Neural cell (in vitro differentiated cells): ENCODE results near the gene NFX1.

ENCODE experiments used
- MXI1 ChIP-seq: fragments of 450-650 bp; conservative IDR thresholded peaks from 2 replicates; pipeline ENCODE4 v1.6.1; 2014; ENCODE audit warnings: antibody characterized with exemption, mild to moderate bottlenecking; ENCODE audit not compliant: poor library complexity, severe bottlenecking
- TF ChIP-seq, protein P1 (sequence below): fragments of 450-650 bp; IDR thresholded peaks from 2 replicates; pipeline ENCODE4 v1.5.1; 2014; ENCODE audit warnings: antibody characterized with exemption, mild to moderate bottlenecking, moderate library complexity; ENCODE audit not compliant: poor library complexity, severe bottlenecking

DNA sequence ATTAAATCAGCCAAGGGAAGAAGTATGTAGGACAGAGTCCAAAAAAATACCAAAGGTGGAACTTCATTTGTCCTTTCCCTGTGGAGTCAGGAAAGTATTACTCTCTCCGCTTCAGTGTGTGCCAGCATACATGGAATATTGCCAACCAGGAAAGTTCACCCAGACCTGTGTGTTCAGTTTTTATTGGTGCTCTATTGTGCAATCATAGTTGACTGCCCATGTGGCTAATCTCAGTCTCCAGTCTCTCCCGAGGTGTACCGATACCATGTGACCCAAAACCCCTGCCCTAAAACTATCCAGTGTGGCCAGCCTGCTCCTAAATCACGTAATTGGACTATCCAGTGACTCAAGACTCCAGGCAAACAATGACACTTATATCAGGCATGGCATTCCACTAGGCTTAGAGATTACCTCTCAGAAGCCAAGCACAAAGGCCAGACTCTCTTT is 38.8 kb downstream of the NFX1 start:
- TF ChIP-seq MXI1 = no peak
- TF ChIP-seq, protein P1, sequence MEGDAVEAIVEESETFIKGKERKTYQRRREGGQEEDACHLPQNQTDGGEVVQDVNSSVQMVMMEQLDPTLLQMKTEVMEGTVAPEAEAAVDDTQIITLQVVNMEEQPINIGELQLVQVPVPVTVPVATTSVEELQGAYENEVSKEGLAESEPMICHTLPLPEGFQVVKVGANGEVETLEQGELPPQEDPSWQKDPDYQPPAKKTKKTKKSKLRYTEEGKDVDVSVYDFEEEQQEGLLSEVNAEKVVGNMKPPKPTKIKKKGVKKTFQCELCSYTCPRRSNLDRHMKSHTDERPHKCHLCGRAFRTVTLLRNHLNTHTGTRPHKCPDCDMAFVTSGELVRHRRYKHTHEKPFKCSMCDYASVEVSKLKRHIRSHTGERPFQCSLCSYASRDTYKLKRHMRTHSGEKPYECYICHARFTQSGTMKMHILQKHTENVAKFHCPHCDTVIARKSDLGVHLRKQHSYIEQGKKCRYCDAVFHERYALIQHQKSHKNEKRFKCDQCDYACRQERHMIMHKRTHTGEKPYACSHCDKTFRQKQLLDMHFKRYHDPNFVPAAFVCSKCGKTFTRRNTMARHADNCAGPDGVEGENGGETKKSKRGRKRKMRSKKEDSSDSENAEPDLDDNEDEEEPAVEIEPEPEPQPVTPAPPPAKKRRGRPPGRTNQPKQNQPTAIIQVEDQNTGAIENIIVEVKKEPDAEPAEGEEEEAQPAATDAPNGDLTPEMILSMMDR = no peak
